Fibroblast of skin of left quadriceps (primary cell): ENCODE data around the gene JPH3.

Source experiments
- DNase-seq, 2 experiments: peaks; one replicate each; pipeline ENCODE4 v3.0.0-alpha.2; 2013; ENCODE audit warnings: low read depth in 2 of 2

JPH3 gene

DNA sequence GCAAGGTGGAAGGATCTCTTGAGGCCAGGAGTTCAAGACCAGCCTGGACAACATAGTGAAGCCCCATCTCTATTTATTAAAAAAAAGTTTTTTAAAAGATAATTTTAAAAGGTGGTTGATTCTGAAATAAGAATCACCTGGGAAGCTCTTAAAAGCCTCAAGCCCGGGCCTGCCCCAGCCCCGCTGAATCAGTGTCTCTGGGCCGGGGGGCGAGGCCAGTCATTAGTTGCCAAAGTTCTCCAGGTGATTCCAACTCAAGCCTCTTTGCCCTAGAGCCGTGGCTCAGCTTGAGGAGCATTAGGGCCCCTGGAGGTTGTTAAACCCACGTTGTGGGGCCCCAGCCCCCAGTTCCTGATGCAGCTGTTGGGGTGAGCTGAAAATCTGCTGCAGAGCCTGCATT, 24.6 kb downstream of the JPH3 start:
- no peak for DNase-seq

DNA sequence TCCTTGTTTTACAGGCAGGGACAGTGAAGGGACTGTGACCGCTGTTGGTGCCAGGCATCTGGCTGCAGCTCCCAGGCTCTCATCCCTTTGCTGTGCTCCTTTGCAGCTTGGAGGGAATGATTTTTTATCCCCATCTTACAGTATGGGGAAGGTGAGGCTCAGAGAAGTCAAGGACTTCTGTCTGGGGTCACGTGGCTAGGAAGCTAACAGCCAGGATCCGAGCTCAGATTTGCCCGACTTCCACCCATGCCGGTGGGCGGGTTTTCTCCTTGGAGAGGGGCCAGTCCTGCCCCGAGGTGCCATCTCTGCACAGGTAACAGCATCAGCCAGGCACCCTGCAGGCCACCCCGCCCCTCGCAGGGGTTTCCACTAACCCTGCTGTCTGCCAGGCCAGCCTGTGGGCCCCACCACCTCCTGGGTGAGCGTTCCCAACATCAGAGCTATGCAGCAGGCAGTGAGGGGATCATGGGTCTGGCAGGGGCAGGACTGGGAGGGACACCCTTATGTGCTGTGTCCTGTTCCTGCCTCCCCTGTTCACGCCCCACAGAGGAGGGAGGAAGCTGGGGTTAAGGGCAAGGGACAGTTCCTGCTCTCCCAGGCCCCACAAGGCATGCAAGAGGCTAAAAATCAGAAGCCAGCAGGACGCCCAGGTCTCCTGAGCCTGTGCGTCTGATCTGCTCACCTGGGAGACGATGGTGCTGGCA, 25.4 kb downstream of the JPH3 start:
- no peak for DNase-seq

- no peak for DNase-seq
Observed at GRCh38 chr16:87628246-87628923, 26.1 kb downstream of the JPH3 start.

DNA sequence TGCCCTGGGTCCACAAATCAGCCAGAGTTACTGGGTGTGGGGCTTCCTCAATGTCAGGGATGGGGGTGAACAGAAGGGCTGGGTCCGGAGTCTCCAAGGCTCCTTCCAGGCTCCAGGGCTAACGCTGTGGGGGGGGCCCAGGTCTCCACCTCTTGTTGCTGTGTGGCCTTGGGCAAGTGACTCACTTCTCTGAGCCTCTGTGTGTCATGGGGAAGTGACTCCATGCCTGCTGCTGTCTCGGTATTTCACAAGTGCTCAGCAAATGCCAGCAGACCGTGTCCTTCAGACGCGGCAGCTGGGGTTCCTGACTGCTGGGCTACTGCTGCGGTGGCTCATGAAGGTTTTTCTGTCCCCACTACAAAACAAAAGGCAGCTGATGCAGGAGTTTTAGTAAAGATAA, 26.6 kb downstream of the JPH3 start:
- no peak for DNase-seq

- no peak for DNase-seq
Observed at GRCh38 chr16:87631067-87631466, 28.8 kb downstream of the JPH3 start.

DNA sequence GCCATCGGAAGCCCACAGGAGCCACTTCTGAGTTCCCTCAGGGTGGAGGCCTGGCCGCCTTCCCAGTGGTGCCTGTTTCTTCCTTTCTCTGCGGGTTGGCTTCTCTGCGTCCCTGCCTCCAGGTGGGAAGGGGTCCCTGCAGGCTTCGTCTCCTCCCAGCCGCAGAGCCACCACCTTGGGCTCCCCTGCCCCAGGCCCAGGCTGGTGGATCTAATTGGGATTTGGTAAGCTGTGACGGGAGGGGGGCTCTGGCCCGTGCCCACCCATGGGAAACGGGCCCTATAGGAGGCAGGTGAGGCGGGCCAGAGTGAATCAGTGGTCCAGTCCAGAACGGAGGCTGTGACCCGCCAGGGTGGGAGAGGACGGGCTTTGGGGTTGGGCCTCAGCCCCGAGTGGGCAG, 32.1 kb downstream of the JPH3 start:
- DNase-seq: no peak

GRCh38 chr16:87635541-87636049, 33.3 kb downstream of the JPH3 start:
- DNase-seq: no peak

DNA sequence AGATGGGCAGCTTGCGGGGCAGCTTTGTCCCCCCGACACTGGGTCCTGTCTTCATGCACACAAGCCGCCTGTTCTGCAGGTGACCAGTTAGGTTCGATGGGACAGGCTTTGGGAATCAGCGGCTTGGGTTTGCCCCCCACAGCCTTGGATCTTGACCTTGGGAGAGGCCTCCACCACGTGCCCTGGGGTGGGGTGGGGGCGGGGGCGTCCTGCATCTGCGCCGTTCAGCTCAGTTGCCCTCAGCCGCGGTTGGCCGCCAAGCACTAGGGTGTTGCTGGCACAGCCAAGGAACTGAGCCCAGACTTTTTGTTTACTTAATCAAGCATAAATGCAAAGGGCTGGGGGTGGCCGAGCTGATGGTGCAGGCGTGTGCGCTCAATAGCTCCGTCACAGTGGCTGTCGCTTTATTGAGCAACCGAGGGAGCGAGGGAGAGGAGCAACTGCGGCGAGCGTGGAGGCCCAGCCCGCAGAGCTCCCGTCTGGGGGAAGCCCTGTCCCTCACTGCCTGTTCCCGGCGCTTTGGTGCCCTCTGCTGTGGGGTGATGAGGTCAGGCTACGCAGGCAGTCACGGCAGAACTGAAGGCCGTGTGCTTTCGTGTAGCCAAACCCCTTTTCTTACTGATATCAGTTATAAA, 33.9 kb downstream of the JPH3 start:
- peak; percentile 36 to 43 for DNase-seq

DNA sequence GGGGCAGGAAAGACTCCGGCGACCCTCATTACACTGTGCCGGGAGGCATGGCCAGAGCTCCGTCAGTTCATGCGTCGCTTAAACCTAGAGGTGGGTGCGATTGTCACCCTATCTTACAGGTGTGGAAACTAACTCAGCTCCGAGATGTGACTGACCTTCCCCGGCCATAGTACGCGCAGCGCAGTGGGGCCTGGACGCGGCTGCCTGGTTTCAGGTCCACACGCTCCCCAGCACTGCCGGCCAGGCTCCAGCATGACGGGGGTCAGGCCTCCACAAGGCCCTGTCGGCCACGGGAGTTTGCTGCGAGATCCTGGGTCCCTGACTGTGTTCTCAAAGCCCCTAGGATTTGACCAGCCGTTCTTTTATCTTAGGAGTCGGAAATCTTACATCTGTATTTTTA, 34.4 kb downstream of the JPH3 start:
- no peak for DNase-seq

- DNase-seq: no peak
Observed at GRCh38 chr16:87637357-87637756, 35.0 kb downstream of the JPH3 start.

- DNase-seq: no peak
Observed at GRCh38 chr16:87638736-87639135, 36.4 kb downstream of the JPH3 start.

DNA sequence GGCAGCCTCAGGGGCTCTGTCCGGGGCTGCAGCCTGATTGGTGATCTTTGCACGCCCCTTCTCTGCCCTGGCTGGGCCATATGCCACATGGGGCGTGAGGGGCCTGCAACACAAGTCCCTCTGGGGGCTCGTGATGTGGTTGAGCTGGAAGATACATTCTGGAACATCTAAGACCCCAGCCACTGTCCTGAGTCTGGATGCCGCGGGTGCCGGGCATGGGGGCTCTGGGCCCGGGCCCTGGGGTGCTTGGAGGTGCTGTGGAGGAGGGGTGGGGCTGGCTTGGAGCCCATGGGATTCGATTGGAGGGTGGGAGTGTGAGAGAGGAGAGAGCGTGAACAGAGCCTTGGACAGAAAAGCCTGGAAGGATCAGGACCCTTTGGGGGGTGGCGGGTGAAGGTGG, 39.4 kb downstream of the JPH3 start:
- DNase-seq: no peak

- DNase-seq: no peak
Observed at GRCh38 chr16:87642491-87642890, 40.2 kb downstream of the JPH3 start.

DNA sequence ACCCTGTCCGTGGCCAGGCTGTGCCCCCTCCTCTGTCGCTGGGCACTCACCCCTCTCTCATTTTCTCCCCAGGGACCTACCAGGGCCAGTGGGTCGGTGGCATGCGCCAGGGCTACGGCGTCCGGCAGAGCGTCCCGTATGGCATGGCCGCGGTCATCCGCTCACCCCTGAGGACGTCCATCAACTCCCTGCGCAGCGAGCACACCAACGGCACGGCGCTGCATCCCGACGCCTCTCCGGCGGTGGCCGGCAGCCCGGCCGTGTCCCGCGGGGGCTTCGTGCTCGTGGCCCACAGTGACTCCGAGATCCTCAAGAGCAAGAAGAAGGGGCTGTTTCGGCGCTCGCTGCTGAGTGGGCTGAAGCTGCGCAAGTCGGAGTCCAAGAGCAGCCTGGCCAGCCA, 41.9 kb downstream of the JPH3 start:
- DNase-seq: no peak

DNA sequence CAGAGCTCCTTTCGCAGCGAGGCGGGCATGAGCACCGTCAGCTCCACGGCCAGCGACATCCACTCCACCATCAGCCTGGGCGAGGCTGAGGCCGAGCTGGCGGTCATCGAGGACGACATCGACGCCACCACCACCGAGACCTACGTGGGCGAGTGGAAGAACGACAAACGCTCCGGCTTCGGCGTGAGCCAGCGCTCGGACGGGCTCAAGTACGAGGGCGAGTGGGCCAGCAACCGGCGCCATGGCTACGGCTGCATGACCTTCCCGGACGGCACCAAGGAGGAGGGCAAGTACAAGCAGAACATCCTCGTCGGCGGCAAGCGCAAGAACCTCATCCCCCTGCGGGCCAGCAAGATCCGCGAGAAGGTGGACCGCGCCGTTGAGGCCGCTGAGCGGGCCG, 42.3 kb downstream of the JPH3 start:
- DNase-seq: no peak

GRCh38 chr16:87645802-87646201, 43.5 kb downstream of the JPH3 start:
- no peak for DNase-seq

DNA sequence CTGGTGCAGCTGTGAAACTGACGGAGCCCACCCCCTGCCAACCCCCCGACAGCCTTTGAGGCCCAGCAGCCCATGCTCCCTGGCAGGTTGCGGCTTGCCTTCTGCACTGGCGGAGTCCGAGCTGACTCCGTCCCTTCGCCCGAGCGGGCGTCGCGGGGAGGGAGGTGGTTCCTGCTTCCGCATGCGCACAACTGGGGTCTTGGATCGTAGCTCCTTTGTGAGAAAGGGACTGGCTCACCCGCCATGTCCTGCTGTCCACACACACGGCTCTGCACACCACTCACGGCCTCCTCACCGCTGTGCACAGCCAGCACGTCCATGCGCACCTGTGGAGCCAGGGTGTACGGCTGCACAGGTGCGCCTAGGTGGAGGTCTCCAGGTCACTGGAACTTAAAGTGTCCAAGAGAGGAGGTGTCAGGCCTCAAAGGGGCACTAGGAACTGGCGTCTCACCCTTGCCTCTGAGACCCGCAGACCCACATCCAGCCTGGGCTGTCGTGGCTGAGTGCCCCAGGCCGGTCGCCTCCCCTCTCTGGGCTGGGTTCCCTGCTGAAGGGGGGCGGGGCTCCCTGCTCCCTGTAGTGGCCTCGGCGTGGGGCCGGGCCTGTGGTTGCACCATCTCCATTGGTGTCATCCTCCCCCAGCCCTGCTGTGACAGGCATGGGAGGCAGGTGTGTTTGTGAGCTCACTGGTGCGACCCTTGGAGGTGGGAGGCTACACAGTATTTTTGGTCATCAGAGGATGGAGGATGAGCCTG, 45.3 kb downstream of the JPH3 start:
- DNase-seq: no peak

GRCh38 chr16:87648236-87648635, 45.9 kb downstream of the JPH3 start:
- DNase-seq: no peak

DNA sequence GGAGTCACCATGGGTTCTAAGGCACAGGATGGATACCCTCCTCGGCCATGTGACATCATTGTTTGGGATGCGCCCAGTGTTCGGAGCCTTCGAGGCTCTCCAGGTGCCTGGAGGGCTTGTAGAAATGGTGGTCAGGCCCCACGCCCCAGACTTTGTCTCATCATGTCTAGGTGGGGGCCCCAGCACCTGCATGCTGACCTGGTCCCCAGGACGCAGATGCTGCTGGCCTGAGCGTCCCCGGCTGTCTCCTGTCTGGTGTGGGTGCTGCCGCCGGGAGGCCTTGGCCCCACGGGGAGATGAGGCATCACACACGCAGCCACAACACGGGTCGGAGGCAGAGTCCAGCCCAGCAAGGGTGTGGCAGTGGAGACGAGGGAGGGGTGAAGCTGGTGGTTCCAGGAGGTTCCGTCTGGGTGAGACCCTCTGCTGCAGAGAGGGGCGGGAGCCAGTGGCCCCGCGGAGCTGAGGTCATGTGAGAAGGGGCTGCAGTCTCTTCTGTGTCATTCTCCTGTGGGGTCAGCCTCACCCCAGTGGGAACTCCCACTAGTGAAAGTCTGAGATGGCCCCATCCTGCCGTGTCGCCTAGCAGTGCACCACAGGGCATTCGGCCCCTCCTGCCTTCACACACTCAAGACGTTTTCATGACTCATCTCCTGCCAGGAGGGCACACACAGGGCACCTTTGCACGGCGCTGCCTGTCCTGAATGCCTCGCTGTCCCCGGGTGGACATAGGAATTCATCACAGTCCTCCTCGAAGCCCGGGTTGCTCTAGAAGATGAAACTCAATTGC, 46.6 kb downstream of the JPH3 start:
- DNase-seq: no peak

DNA sequence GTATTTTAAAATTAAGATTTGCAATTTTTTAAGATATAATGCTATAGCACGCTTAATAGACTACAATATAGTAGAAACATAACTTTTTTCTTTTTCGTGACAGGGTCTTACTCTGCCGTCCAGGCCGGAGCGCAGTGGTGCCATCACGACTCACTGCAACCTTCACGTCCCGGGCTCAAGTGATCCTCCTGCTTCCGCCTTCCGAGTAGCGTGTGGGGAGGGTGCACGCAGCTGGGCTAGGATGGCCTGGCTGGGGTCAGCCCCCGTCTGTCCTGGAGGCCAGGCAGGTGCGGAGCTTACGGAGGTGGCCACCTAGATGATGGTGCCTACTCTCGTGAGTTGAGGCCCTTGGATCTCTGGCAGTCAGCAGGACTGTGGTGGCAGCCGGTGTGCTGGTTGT, 50.1 kb downstream of the JPH3 start:
- no peak for DNase-seq

DNA sequence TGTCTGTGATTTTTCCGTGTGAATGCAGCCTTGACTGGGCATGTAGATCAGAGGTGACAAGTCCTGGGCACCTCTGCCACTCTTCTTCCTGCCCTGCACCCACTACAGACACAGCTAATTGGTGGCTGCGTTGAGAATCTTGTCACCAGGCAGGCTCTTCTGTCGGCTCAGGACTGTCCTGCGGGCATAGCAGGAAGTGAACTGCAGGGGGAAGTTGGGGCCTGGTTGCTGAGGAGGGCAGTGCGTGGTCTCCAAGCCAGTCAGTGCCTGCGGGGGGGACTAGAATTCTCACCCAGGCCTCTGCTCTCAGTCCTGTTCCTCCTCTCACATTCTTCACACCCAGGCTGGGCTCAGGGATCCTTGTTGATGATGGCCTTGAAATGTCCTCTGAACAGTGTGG, 50.5 kb downstream of the JPH3 start:
- no peak for DNase-seq

GRCh38 chr16:87653234-87653633, 50.9 kb downstream of the JPH3 start:
- DNase-seq: no peak
